A673 (cell line): ENCODE measurements around the gene NOS1AP. TPM values are rescaled to one million over a fixed set of nuclear protein-coding genes. Genes with fewer than 3 reads are reported as not detected.

Source experiments
- Bru-seq: library from RNA; stranded (reverse); fragments of 400-500 nt; gene quantifications from one replicate; lab custom pipeline; 2021; lab: Mats Ljungman, UMichigan
- BruChase-seq, 2 experiments: library from RNA; stranded (reverse); fragments of 400-500 nt; gene quantifications; one replicate each; lab custom pipeline; 2021; lab: Mats Ljungman, UMichigan
- BruUV-seq: library from RNA; stranded (reverse); fragments of 400-500 nt; replicated peaks from 2 replicates; lab custom pipeline; 2021; lab: Mats Ljungman, UMichigan
- CTCF ChIA-PET: fragments of 300-600 bp; sonication (Branson Sonifier 250); formaldehyde crosslinking; loops from one replicate; lab custom pipeline; 2022; ENCODE audit warnings: antibody characterized with exemption; lab: Charles Lee
- POLR2A ChIA-PET: fragments of 300-600 bp; sonication (Branson Sonifier 250); formaldehyde crosslinking; loops from one replicate; lab custom pipeline; 2022; ENCODE audit warnings: antibody characterized with exemption; ENCODE audit not compliant: low non-redundant PET; lab: Charles Lee
- DNase-seq: peaks from one replicate; pipeline ENCODE4 v3.0.0-alpha.2; 2015; ENCODE audit warnings: low spot score
- H3K27ac ChIP-seq: fragments of 200-600 bp; sonication (generic); 2 replicates; pipeline ENCODE4 v1.5.1; 2016; ENCODE audit warnings: mixed run types, low read depth, mild to moderate bottlenecking, mixed read lengths, antibody characterized with exemption, low read length; ENCODE audit not compliant: poor library complexity, severe bottlenecking
- H3K27me3 ChIP-seq: fragments of 200-600 bp; sonication (generic); replicated peaks from 2 replicates; pipeline ENCODE4 v1.6.1; 2017; ENCODE audit warnings: mixed run types, low read depth, mild to moderate bottlenecking, mixed read lengths, antibody characterized with exemption, low read length; ENCODE audit not compliant: insufficient read depth, poor library complexity
- H3K36me3 ChIP-seq: fragments of 200-600 bp; sonication (generic); 2 replicates; pipeline ENCODE4 v1.6.1; 2016; ENCODE audit warnings: mixed run types, mild to moderate bottlenecking, mixed read lengths, antibody characterized with exemption, low read length; ENCODE audit not compliant: insufficient read depth, poor library complexity, severe bottlenecking
- H3K4me1 ChIP-seq: fragments of 200-600 bp; sonication (generic); 2 replicates; pipeline ENCODE4 v1.6.1; 2017; ENCODE audit warnings: mixed run types, mild to moderate bottlenecking, mixed read lengths, antibody characterized with exemption, low read length; ENCODE audit not compliant: insufficient read depth, poor library complexity, severe bottlenecking
- H3K4me3 ChIP-seq: fragments of 200-600 bp; sonication (generic); 2 replicates; pipeline ENCODE4 v1.5.1; 2016; ENCODE audit warnings: low read depth, mixed run types, mild to moderate bottlenecking, mixed read lengths, low read length; ENCODE audit not compliant: poor library complexity, severe bottlenecking
- H3K9me3 ChIP-seq: fragments of 200-600 bp; sonication (generic); 2 replicates; pipeline ENCODE4 v1.6.1; 2016; ENCODE audit warnings: mixed run types, low read depth, mild to moderate bottlenecking, mixed read lengths, antibody characterized with exemption, low read length; ENCODE audit not compliant: poor library complexity, severe bottlenecking
- CTCF ChIP-seq: fragments of 300-800, 200-600 bp; sonication (generic); conservative IDR thresholded peaks from 2 replicates; pipeline ENCODE4 v1.5.1; 2017; ENCODE audit warnings: low read depth, mild to moderate bottlenecking, antibody characterized with exemption, low read length, moderate library complexity, mixed read lengths
- EZH2 ChIP-seq: fragments of 200-600 bp; sonication (generic); IDR thresholded peaks from 2 replicates; pipeline ENCODE4 v1.6.1; 2017; ENCODE audit warnings: borderline replicate concordance, low read depth, mild to moderate bottlenecking, mixed read lengths, antibody characterized with exemption, low read length; ENCODE audit not compliant: poor library complexity, severe bottlenecking
- intact Hi-C: fragments of 100-400 bp; cut with micrococcal nuclease; formaldehyde crosslinking; loops from one replicate; pipeline ENCODE4 v1.10.0; 2022; ENCODE audit not compliant: unreplicated experiment
- long read RNA-seq: library from polyadenylated mRNA; stranded (forward); transcript quantifications from one replicate; pipeline ENCODE4 v2.0.0, GENCODE V29; 2022
- total RNA-seq: library from RNA; stranded (reverse); gene quantifications from 2 replicates; pipeline ENCODE4 v1.2.3, GENCODE V29; 2021

NOS1AP gene
- total RNA-seq (24.7 and 28.0 TPM in 2 replicates), Bru-seq, nascent RNA (percentile 92 among the genes with signal in this experiment), BruChase-seq, experiment 1, labeled RNA remaining after a 2-hour chase (percentile 83 among the genes with signal in this experiment), BruChase-seq, experiment 2, labeled RNA remaining after a 6-hour chase (percentile 75 among the genes with signal in this experiment)
- long read RNA-seq, full-length matches to known transcripts, result 1 of 28 reads
- long read RNA-seq, partial matches to known transcripts, result 6 of 28 reads
- long read RNA-seq, other reads (novel, unspliced or antisense), result 21 of 28 reads

DNA sequence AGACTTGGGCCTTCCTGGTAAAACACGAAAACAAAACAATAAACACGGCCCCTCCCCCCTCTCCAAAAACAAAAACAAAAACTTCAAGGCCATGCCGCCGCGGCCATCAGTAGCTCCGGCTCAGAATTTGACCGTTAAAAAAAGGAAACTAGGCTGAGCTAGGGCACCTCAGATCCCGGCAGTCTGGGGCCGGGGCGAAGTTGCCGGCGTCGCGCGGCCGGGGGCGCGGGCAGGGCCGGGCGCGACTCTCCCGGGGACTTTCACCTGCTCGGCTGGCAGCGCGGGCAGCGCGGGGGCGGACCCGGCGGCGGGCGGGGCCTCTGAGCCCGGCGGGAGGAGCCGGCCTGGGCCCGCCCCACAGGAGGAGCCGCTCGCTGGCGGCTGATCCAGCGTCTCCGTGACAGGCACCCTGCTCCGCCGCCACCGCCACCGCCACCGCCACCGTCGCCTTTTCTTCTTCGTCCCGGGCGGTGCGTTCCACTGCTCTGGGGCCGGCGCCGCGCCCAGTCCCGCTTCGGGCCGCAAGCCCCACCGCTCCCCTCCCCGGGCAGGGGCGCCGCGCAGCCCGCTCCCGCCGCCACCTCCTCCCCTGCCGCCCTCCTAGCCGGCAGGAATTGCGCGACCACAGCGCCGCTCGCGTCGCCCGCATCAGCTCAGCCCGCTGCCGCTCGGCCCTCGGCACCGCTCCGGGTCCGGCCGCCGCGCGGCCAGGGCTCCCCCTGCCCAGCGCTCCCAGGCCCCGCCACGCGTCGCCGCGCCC, at the start of gene NOS1AP:
NOS1AP (plus strand) TSS at position 358 of the 760 bp plus-strand sequence. CDS start 487 bp downstream, outside the sequence.
- intact Hi-C loops, result loop anchor here (5.0 kb wide), 1 partner anchor 73 kb away; no protein-coding TSS in a partner anchor
- Histone ChIP-seq H3K9me3 (no peaks in the 10 kb centered on the region), H3K4me3 (peak within 1 kb of the TSS; percentile 80), H3K36me3 (peaks cover 11% of the 10 kb centered on the region), H3K27me3 (no peaks in the 10 kb centered on the region), H3K4me1 (peaks cover 34% of the 10 kb centered on the region), H3K27ac (peak within 1 kb of the TSS; percentile 77)
- ChIA-PET CTCF (interaction anchor here (1.6 kb wide), 1 partner anchor 160 kb away, joined by 5 read pairs; no protein-coding TSS in a partner anchor), POLR2A (no interaction called here)
- TF ChIP-seq CTCF (no peak), EZH2 (no peak)
- DNase-seq, result peak; percentile 89
- BruUV-seq, result no TSS peak

DNA sequence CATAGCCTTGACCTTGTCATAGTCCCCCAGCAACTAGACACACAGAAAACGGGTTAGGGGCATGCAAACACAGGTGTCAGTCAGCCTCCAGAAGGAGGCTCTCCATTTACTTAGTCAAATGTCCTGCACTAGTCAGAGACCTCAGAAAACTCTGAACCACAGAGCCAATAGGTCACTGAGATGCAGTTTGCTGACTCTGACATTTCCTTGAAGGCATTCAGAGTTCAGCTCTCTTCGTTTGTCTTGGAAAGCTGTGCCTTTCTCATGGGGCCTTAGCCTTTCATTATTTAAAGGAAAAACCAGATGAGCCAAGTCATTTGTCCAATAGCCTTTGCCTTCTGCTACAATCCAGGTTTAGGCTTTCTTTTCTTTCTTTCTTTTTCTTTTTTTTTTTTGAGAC, 49.3 kb upstream of the NOS1AP start:
- no TSS peak for BruUV-seq
- peaks cover 9% of the 10 kb centered on the region for H3K27me3 ChIP-seq
- no peak for DNase-seq
- no peak overlapping the region for H3K27ac ChIP-seq
- POLR2A ChIA-PET, result interaction anchor here (0.7 kb wide), 1 partner anchor 111 kb away, joined by 3 read pairs; no protein-coding TSS in a partner anchor
- no peak overlapping the region for H3K4me3 ChIP-seq
- intact Hi-C loops, result loop anchor here (5.0 kb wide), 1 partner anchor 228 kb away; no protein-coding TSS in a partner anchor
- H3K9me3 ChIP-seq, result no peaks in the 10 kb centered on the region
- H3K4me1 ChIP-seq, result peaks cover 24% of the 10 kb centered on the region
- TF ChIP-seq CTCF, result no peak
- TF ChIP-seq EZH2, result no peak
- CTCF ChIA-PET, result no interaction called here
- no peaks in the 10 kb centered on the region for H3K36me3 ChIP-seq

GRCh38 chr1:162021124-162021523, 48.4 kb upstream of the NOS1AP start:
- no TSS peak for BruUV-seq
- Histone ChIP-seq H3K27ac (no peak overlapping the region), H3K9me3 (no peaks in the 10 kb centered on the region), H3K36me3 (no peaks in the 10 kb centered on the region), H3K4me1 (peaks cover 24% of the 10 kb centered on the region), H3K4me3 (no peak overlapping the region), H3K27me3 (peaks cover 5% of the 10 kb centered on the region)
- POLR2A ChIA-PET, result no interaction called here
- DNase-seq, result no peak
- TF ChIP-seq CTCF (no peak), EZH2 (no peak)
- CTCF ChIA-PET, result no interaction called here
- intact Hi-C loops, result loop anchor here (5.0 kb wide), 1 partner anchor 229 kb away; no protein-coding TSS in a partner anchor
